T-cell (primary cell): ENCODE results near the gene C11orf98. TPM values are rescaled to one million over a fixed set of nuclear protein-coding genes. Genes with fewer than 3 reads are reported as not detected.
A peak's percentile ranks its signal among the peaks of the same experiment; 100 is the strongest.

Experiments used
- ATAC-seq, 4 experiments: fragments of 200-7000 bp in 3 of 4; fragments of 150-1000 bp in 1 of 4; cut with Tn5 transposase; replicated peaks in 1 of 4; 1 replicate in 3 of 4; 2 replicates in 1 of 4; pipeline ENCODE4 v1.10.0; 2021; ENCODE audit warnings: moderate library complexity in 3 of 4, mild to moderate bottlenecking in 2 of 4, moderate number of reproducible peaks in 1 of 4
- CTCF ChIA-PET, 2 donors: fragments of 300-600 bp; sonication (Branson Sonifier 250); formaldehyde crosslinking; loops; one replicate each; lab custom pipeline; 2022; ENCODE audit warnings: antibody characterized with exemption in 2 of 2; lab: Charles Lee
- POLR2A ChIA-PET, 2 donors: fragments of 300-600 bp; sonication (Branson Sonifier 250); formaldehyde crosslinking; loops; one replicate each; lab custom pipeline; 2022; ENCODE audit warnings: antibody characterized with exemption in 2 of 2; lab: Charles Lee
- DNase-seq, 35 experiments: peaks; one replicate each; pipeline versions ENCODE4 v3.0.0 to v3.0.0-alpha.2; 2013 to 2023
- H3K27ac ChIP-seq: one replicate; pipeline ENCODE4 v1.5.1; 2013; ENCODE audit warnings: low read length
- H3K27me3 ChIP-seq, 2 experiments: replicated peaks in 1 of 2; 1 replicate in 1 of 2; 2 replicates in 1 of 2; pipeline versions ENCODE4 v1.6.1 to v1.7.0; 2013; ENCODE audit warnings: low read length in 1 of 2, mixed read lengths in 1 of 2; ENCODE audit not compliant: control insufficient read depth in 2 of 2, insufficient read depth in 2 of 2; ENCODE audit errors: extremely low read depth in 1 of 2
- H3K36me3 ChIP-seq, 2 donors: 1 replicate in 1 of 2; 2 replicates in 1 of 2; pipeline versions ENCODE4 v1.6.1 to v1.7.0; 2013; ENCODE audit warnings: low read length in 1 of 2; ENCODE audit not compliant: control insufficient read depth in 2 of 2, insufficient read depth in 1 of 2; ENCODE audit errors: extremely low read depth in 1 of 2
- H3K4me1 ChIP-seq, 2 experiments: 1 replicate in 1 of 2; 2 replicates in 1 of 2; pipeline versions ENCODE4 v1.6.1 to v1.7.0; 2013; ENCODE audit warnings: low read length in 2 of 2, mixed read lengths in 1 of 2; ENCODE audit not compliant: insufficient read depth in 2 of 2, control insufficient read depth in 1 of 2; ENCODE audit errors: extremely low read depth in 1 of 2
- H3K4me3 ChIP-seq, 2 donors: 1 replicate in 1 of 2; 2 replicates in 1 of 2; pipeline versions ENCODE4 v1.5.1 to v1.7.0; 2013; ENCODE audit warnings: mild to moderate bottlenecking in 2 of 2, low read length in 1 of 2, moderate library complexity in 1 of 2; ENCODE audit not compliant: control insufficient read depth in 1 of 2; ENCODE audit errors: extremely low read depth in 1 of 2
- H3K9me3 ChIP-seq: 2 replicates; pipeline ENCODE4 v1.7.0; 2013
- H3K27ac Mint-ChIP-seq, 2 donors: one replicate each; pipeline ENCODE4 v1.8.0; 2020 to 2021; ENCODE audit warnings: mild to moderate bottlenecking in 2 of 2, mixed read lengths in 2 of 2
- H3K27me3 Mint-ChIP-seq, 2 donors: one replicate each; pipeline ENCODE4 v1.8.0; 2021 to 2022; ENCODE audit warnings: mixed read lengths in 2 of 2
- H3K36me3 Mint-ChIP-seq: one replicate; pipeline ENCODE4 v1.8.0; 2021; ENCODE audit warnings: mixed read lengths
- H3K4me1 Mint-ChIP-seq, 3 donors: one replicate each; pipeline ENCODE4 v1.8.0; 2020 to 2022; ENCODE audit warnings: mixed read lengths in 3 of 3, mild to moderate bottlenecking in 1 of 3
- H3K4me3 Mint-ChIP-seq, 3 donors: one replicate each; pipeline ENCODE4 v1.8.0; 2020 to 2022; ENCODE audit warnings: mild to moderate bottlenecking in 3 of 3, mixed read lengths in 3 of 3, moderate library complexity in 3 of 3
- H3K9me3 Mint-ChIP-seq, 3 donors: one replicate each; pipeline ENCODE4 v1.8.0; 2020 to 2022; ENCODE audit warnings: mixed read lengths in 3 of 3
- WGBS: methylation state at CpG from one replicate; pipeline ENCODE4 v1.1.5; 2013; ENCODE audit warnings: missing lambda C conversion rate; ENCODE audit not compliant: insufficient coverage; 5-methylcytosine and 5-hydroxymethylcytosine counted together
- total RNA-seq, 35 experiments: library from RNA in 6 of 35; stranded (reverse) in 6 of 35; fragments of 120-200 nt in 1 of 35; gene quantifications; one replicate each; pipeline versions ENCODE4 v1.2.1 to v1.2.4 and lab custom pipeline; 2013 to 2026

The C11orf98 gene
- total RNA-seq (10 to 100 TPM; 28.3 to 62.6 (median 54.8) TPM), total RNA-seq (lab: John Stamatoyannopoulos, UW) (0 to 0.35 (median 0.11) reads per million in 29 experiments)
- 44.1 TPM for total RNA-seq (2013)

GRCh38 chr11:62665075-62665598, at the start of gene C11orf98, which contains the start of gene CSKMT:
Gene C11orf98, minus strand, starts transcription at chr11:62665210. Its CDS starts 41 bp downstream, at chr11:62665169.
Gene CSKMT, plus strand, starts transcription at chr11:62665312. Its CDS starts 568 bp downstream, at chr11:62665880.
- Mint-ChIP-seq H3K27me3 (no peaks in the 10 kb centered on the region), H3K27ac (peak within 1 kb of the TSS; percentile 93 to 94), H3K4me1 (peaks cover 33 to 44% (median 40%) of the 10 kb centered on the region in 3 donors), H3K9me3 (no peaks in the 10 kb centered on the region), H3K36me3 (peaks cover 16% of the 10 kb centered on the region), H3K4me3 (peak within 1 kb of the TSS; percentile 93 to 95 (median 95))
- ChIA-PET CTCF (interaction anchor here (0.7 to 1.9 kb wide), 21 partner anchors 9 to 240 kb away, joined by 3 to 26 read pairs (median 7); partner anchors contain the start of genes TUT1 (in 2 of the 2), B3GAT3 (in 1 of the 2), EEF1G (in 1 of the 2) and EML3 (in 1 of the 2)), POLR2A (interaction anchor here (0.5 to 3.7 kb wide), 45 partner anchors 8 to 1653 kb away, joined by 3 to 34 read pairs (median 5); partner anchors contain the start of genes HNRNPUL2 (in 2 of the 2), INTS5 (in 2 of the 2), MTA2 (in 2 of the 2) and TUT1 (in 2 of the 2))
- WGBS = under 1% methylated on average over 43 of the region's 47 CpGs
- Histone ChIP-seq H3K27ac (peak within 1 kb of the TSS; percentile 73), H3K4me3 (peak within 1 kb of the TSS; percentile 97 to 99), H3K4me1 (peaks cover 18 to 43% of the 10 kb centered on the region in 2 experiments), H3K27me3 (peaks cover 0 to 3% of the 10 kb centered on the region in 2 experiments), H3K36me3 (peaks cover 0 to 25% of the 10 kb centered on the region in 2 donors), H3K9me3 (no peaks in the 10 kb centered on the region)
- DNase-seq (peak; percentile 86 to 97 (median 93)), ATAC-seq (peak; percentile 90 to 94 (median 92))

- H3K36me3 Mint-ChIP-seq = peaks cover 50% of the 10 kb centered on the region
- CTCF ChIA-PET = interaction anchor here in 1 of 2 donors (0.6 kb wide), 2 partner anchors 105 to 113 kb away, joined by 3 to 4 read pairs; no protein-coding TSS in a partner anchor
- no peak overlapping the region for H3K4me3 ChIP-seq
- peak overlapping the region; percentile 18 for H3K27ac ChIP-seq
- ATAC-seq (no peak), DNase-seq (no peak)
- peaks cover 57 to 68% (median 58%) of the 10 kb centered on the region in 3 donors for H3K4me1 Mint-ChIP-seq
- peaks cover 8 to 19% of the 10 kb centered on the region in 2 experiments for H3K4me1 ChIP-seq
- H3K9me3 Mint-ChIP-seq = no peaks in the 10 kb centered on the region
- H3K4me3 Mint-ChIP-seq = no peak overlapping the region
- no peaks in the 10 kb centered on the region for H3K9me3 ChIP-seq
- POLR2A ChIA-PET = interaction anchor here in 1 of 2 donors (0.6 kb wide), 1 partner anchor 160 kb away, joined by 10 read pairs; no protein-coding TSS in a partner anchor
- no peaks in the 10 kb centered on the region for H3K27me3 ChIP-seq
- WGBS = no CpG with 5 or more reads among the region's 2 CpGs
- H3K27ac Mint-ChIP-seq = peak overlapping the region; percentile 84 to 89
- no peaks in the 10 kb centered on the region for H3K27me3 Mint-ChIP-seq
- H3K36me3 ChIP-seq = peaks cover 12 to 73% of the 10 kb centered on the region in 2 donors
Observed at GRCh38 chr11:62713343-62713742, 48.3 kb upstream of the C11orf98 start.

DNA sequence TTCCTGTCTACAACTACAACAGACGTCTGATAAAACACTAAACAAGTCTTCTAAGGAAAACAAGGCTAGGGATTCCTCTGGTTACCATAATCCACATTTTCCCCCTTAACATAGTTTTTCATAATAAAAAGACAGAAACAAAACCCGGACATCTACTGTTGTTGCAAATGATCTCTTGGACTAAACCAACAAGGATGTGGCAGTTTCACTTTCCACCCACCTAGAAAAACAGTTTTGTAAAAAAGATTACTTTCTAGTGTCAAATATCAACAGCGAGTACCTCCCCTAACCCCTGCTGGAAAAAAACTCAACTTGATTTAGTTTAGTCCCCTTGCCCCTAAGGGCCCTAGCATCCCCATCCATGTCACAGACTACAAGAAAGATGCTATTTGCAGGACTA, 47.9 kb upstream of the C11orf98 start:
- no peaks in the 10 kb centered on the region for H3K27me3 Mint-ChIP-seq
- CTCF ChIA-PET = interaction anchor here in 1 of 2 donors (1.0 kb wide), 1 partner anchor 12 kb away, joined by 4 read pairs; no protein-coding TSS in a partner anchor
- peak overlapping the region; percentile 18 for H3K27ac ChIP-seq
- H3K4me1 Mint-ChIP-seq = peaks cover 58 to 69% (median 60%) of the 10 kb centered on the region in 3 donors
- no peak overlapping the region for H3K4me3 ChIP-seq
- 60% methylated on average over 1 of the region's 3 CpGs for WGBS
- H3K27me3 ChIP-seq = no peaks in the 10 kb centered on the region
- H3K9me3 Mint-ChIP-seq = no peaks in the 10 kb centered on the region
- no peak for DNase-seq
- H3K4me3 Mint-ChIP-seq = peak overlapping the region in 1 of 3 donors; percentile 31
- peaks cover 12 to 68% of the 10 kb centered on the region in 2 donors for H3K36me3 ChIP-seq
- peaks cover 45% of the 10 kb centered on the region for H3K36me3 Mint-ChIP-seq
- POLR2A ChIA-PET = no interaction called here
- no peak for ATAC-seq
- peaks cover 11 to 24% of the 10 kb centered on the region in 2 experiments for H3K4me1 ChIP-seq
- no peaks in the 10 kb centered on the region for H3K9me3 ChIP-seq
- H3K27ac Mint-ChIP-seq = peak overlapping the region; percentile 84 to 89

GRCh38 chr11:62712276-62712812, 47.3 kb upstream of the C11orf98 start:
- H3K4me1 Mint-ChIP-seq = peaks cover 54 to 72% (median 62%) of the 10 kb centered on the region in 3 donors
- 100% methylated on average over 1 of the region's 6 CpGs for WGBS
- POLR2A ChIA-PET = interaction anchor here in 1 of 2 donors (0.9 kb wide), 1 partner anchor 15 kb away, joined by 4 read pairs; the partner anchor contains the start of gene HNRNPUL2

GRCh38 chr11:62710001-62710345, 45.0 kb upstream of the C11orf98 start:
- ChIA-PET POLR2A (interaction anchor here (0.5 to 2.2 kb wide), 7 partner anchors 33 to 136 kb away, joined by 3 to 10 read pairs (median 6); partner anchors contain the start of genes C11orf98 (in 1 of the 2), CSKMT (in 1 of the 2), EEF1G (in 1 of the 2) and UQCC3 (in 1 of the 2)), CTCF (interaction anchor here in 1 of 2 donors (1.2 kb wide), 1 partner anchor 17 kb away, joined by 5 read pairs; the partner anchor contains the start of gene HNRNPUL2)
- no peaks in the 10 kb centered on the region for H3K9me3 Mint-ChIP-seq
- H3K27me3 Mint-ChIP-seq = no peaks in the 10 kb centered on the region
- Histone ChIP-seq H3K9me3 (no peaks in the 10 kb centered on the region), H3K27ac (peak overlapping the region; percentile 94), H3K4me1 (peaks cover 19 to 50% of the 10 kb centered on the region in 2 experiments), H3K36me3 (peaks cover 0 to 39% of the 10 kb centered on the region in 2 donors), H3K4me3 (peak overlapping the region; percentile 70 to 71), H3K27me3 (no peaks in the 10 kb centered on the region)
- H3K4me3 Mint-ChIP-seq = peak overlapping the region; percentile 88 to 97 (median 90)
- 65% methylated on average over 4 of the region's 7 CpGs for WGBS
- ATAC-seq = no peak
- peaks cover 64 to 77% (median 70%) of the 10 kb centered on the region in 3 donors for H3K4me1 Mint-ChIP-seq
- H3K36me3 Mint-ChIP-seq = peaks cover 23% of the 10 kb centered on the region
- H3K27ac Mint-ChIP-seq = peak overlapping the region; percentile 95 to 97
- peak in 3 of 35 experiments; percentile 2 to 16 (median 13) for DNase-seq

More at GRCh38 chr11:62712276-62712812, 47.3 kb upstream of the C11orf98 start:
- no peak overlapping the region for H3K27ac ChIP-seq
- ATAC-seq = no peak
- H3K4me3 Mint-ChIP-seq = peak overlapping the region in 1 of 3 donors; percentile 2
- no peaks in the 10 kb centered on the region for H3K9me3 Mint-ChIP-seq
- H3K4me3 ChIP-seq = no peak overlapping the region
- H3K27me3 Mint-ChIP-seq = no peaks in the 10 kb centered on the region
- no peaks in the 10 kb centered on the region for H3K9me3 ChIP-seq
- no peaks in the 10 kb centered on the region for H3K27me3 ChIP-seq
- DNase-seq = no peak
- CTCF ChIA-PET = interaction anchor here in 1 of 2 donors (1.0 kb wide), 1 partner anchor 12 kb away, joined by 4 read pairs; no protein-coding TSS in a partner anchor
- H3K27ac Mint-ChIP-seq = peak overlapping the region; percentile 84 to 89
- H3K4me1 ChIP-seq = peaks cover 11 to 29% of the 10 kb centered on the region in 2 experiments
- H3K36me3 ChIP-seq = peaks cover 8 to 63% of the 10 kb centered on the region in 2 donors
- peaks cover 44% of the 10 kb centered on the region for H3K36me3 Mint-ChIP-seq
